ENCODE results near the gene SLIRP.

GRCh38 chr14:77752266-77752665 lies 44.4 kb downstream of the SLIRP start:
- no peak for TF ChIP-seq CTCF (IDR thresholded peaks at IDR 0.05; ENCODE audit: low read length)
- TF ChIP-seq EZH2 (optimal IDR thresholded peaks at IDR 0.05; ENCODE audit: low read depth, low read length): no peak
